Spleen (tissue), 7 donors: Measurements from ENCODE around the gene FAM83B.

ENCODE experiments used
- CTCF ChIP-seq, 11 experiments: fragments of 200-600 bp in 7 of 11; fragments of 450-650 bp in 4 of 11; sonication (generic) in 4 of 11; IDR thresholded peaks in 8 of 11; conservative IDR thresholded peaks in 3 of 11; 1 replicate in 7 of 11; 2 replicates in 4 of 11; pipeline versions ENCODE4 v1.4.0 to v1.8.0; 2016 to 2021; ENCODE audit warnings: antibody characterized with exemption in 11 of 11, inconsistent platforms in 4 of 11, mild to moderate bottlenecking in 1 of 11
- POLR2A ChIP-seq, 3 donors: fragments of 450-650 bp; IDR thresholded peaks; one replicate each; pipeline ENCODE4 v1.5.1; 2017; ENCODE audit warnings: antibody characterized with exemption in 3 of 3, mild to moderate bottlenecking in 1 of 3
- POLR2AphosphoS5 ChIP-seq, 3 donors: sonication (generic); formaldehyde crosslinking; IDR thresholded peaks; one replicate each; pipeline ENCODE4 v1.5.1; 2017; ENCODE audit warnings: antibody characterized with exemption in 3 of 3
- donor health status: DM: no; HTN: no; CAD: no; lungs with moderate emphysema.
- donor health status: DM: no; HTN: no; CAD: no.
- donor health status: DM: no; HTN: no; CAD: no.

GRCh38 chr6:54856129-54856528 lies 9.6 kb downstream of the FAM83B start:
- TF ChIP-seq CTCF (IDR thresholded peaks at IDR 0.05 in 8 of 11, conservative IDR thresholded peaks at IDR 0.05 in 3 of 11) (no peak), POLR2AphosphoS5 (IDR thresholded peaks at IDR 0.05) (no peak), POLR2A (IDR thresholded peaks at IDR 0.05) (no peak)
